Astrocyte (in vitro differentiated cells and primary cell): Measurements from ENCODE around the gene BLTP3B.

Experiments
- EZH2 ChIP-seq: IDR thresholded peaks from 2 replicates; pipeline ENCODE4 v1.6.1; 2012; ENCODE audit warnings: mild to moderate bottlenecking, low read length, inconsistent platforms; ENCODE audit not compliant: insufficient read depth
- TF ChIP-seq, protein P1 (sequence below): IDR thresholded peaks from 2 replicates; pipeline ENCODE4 v1.5.1; 2011; ENCODE audit warnings: low read depth, mild to moderate bottlenecking, inconsistent platforms, low read length, moderate library complexity; ENCODE audit not compliant: insufficient read depth

DNA sequence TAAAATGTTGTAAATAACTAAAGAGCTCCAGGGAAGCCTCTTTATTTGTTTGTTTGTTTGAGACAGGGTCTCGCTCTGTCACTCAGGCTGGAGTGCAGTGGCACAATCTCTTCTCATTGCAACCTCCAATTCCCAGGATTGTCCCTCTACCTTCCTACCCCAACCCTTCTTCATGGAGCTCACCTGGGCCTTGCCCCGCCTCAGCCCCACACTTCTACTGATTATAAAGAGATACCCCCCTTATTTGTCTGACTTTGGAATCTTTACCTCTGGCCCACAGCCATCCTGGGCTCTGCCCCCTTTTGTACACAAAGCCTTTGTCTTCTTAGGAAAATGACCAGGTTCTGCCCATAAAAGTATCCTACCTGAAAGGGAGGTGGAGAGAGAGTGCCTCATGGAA lies 9.1 kb upstream of the BLTP3B start:
- TF ChIP-seq, protein P1, sequence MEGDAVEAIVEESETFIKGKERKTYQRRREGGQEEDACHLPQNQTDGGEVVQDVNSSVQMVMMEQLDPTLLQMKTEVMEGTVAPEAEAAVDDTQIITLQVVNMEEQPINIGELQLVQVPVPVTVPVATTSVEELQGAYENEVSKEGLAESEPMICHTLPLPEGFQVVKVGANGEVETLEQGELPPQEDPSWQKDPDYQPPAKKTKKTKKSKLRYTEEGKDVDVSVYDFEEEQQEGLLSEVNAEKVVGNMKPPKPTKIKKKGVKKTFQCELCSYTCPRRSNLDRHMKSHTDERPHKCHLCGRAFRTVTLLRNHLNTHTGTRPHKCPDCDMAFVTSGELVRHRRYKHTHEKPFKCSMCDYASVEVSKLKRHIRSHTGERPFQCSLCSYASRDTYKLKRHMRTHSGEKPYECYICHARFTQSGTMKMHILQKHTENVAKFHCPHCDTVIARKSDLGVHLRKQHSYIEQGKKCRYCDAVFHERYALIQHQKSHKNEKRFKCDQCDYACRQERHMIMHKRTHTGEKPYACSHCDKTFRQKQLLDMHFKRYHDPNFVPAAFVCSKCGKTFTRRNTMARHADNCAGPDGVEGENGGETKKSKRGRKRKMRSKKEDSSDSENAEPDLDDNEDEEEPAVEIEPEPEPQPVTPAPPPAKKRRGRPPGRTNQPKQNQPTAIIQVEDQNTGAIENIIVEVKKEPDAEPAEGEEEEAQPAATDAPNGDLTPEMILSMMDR, result no peak
- TF ChIP-seq EZH2, result no peak
